ENCODE measurements around the gene CHCHD5.
"Not testable (repeated sequence)": the region's sequence is repeated elsewhere in the genome, so short reads cannot be mapped to it uniquely, and the experiment has no call there.

- TF ChIP-seq CTCF, POLR2A (IDR thresholded peaks at IDR 0.05): not testable (repeated sequence)
Observed at GRCh38 chr2:112612283-112612682, 27.9 kb downstream of the CHCHD5 start.
